ENCODE measurements around the gene ITPRID1.

ITPRID1 gene

GRCh38 chr7:31563951-31564350, 50.1 kb downstream of the ITPRID1 start:
- TF ChIP-seq CSDC2 (CRISPR knock-in tag; IDR thresholded peaks at IDR 0.05), result no peak
- no peak for TF ChIP-seq CREB5 (CRISPR knock-in tag; IDR thresholded peaks at IDR 0.05; ENCODE audit: low read depth)
- no peak for TF ChIP-seq PPARA (CRISPR knock-in tag; IDR thresholded peaks at IDR 0.05; ENCODE audit: borderline replicate concordance)
- no peak for TF ChIP-seq OSR1 (CRISPR knock-in tag; IDR thresholded peaks at IDR 0.05)
- no peak for TF ChIP-seq ZFP3 (CRISPR knock-in tag; IDR thresholded peaks at IDR 0.05)
- no peak for TF ChIP-seq BACH2 (CRISPR knock-in tag; IDR thresholded peaks at IDR 0.05; ENCODE audit: borderline replicate concordance)
- TF ChIP-seq TOX (CRISPR knock-in tag; IDR thresholded peaks at IDR 0.05; ENCODE audit: borderline replicate concordance), result no peak
- no peak for TF ChIP-seq ZC3H10 (CRISPR knock-in tag; IDR thresholded peaks at IDR 0.05)
- no peak for TF ChIP-seq RARB (CRISPR knock-in tag; IDR thresholded peaks at IDR 0.05)
- no peak for TF ChIP-seq SNAI2 (CRISPR knock-in tag; IDR thresholded peaks at IDR 0.05)
- TF ChIP-seq ESRRG (CRISPR knock-in tag; IDR thresholded peaks at IDR 0.05), result no peak
- TF ChIP-seq ARNTL (CRISPR knock-in tag; IDR thresholded peaks at IDR 0.05; ENCODE audit: borderline replicate concordance, low read depth), result no peak
- no peak for TF ChIP-seq TSHZ2 (CRISPR knock-in tag; IDR thresholded peaks at IDR 0.05)
- no peak for ATAC-seq

DNA sequence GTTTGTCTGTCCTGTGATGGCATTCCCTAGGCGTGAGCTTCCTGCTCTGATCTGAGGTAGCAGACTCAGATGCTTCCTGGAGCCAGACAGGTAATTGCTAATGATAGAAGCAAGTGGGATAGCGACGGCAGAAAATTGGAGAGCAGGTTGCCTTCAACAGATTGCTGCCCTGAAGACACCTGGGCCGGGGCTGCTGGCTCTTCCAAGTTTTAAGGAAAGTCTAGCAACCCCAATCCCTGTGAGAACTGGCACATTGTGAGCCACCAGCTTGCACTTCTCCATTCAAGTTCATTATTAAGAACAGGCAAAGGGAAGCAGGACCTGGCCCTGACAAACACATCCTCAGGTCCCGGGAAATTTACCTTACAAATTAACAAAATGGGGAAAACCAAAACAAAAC, 50.8 kb downstream of the ITPRID1 start:
- no peak for TF ChIP-seq ISL1 (CRISPR knock-in tag; IDR thresholded peaks at IDR 0.05)
- TF ChIP-seq TCF4 (CRISPR knock-in tag; IDR thresholded peaks at IDR 0.05; ENCODE audit: borderline replicate concordance), result no peak
- no peak for TF ChIP-seq PPARA (CRISPR knock-in tag; IDR thresholded peaks at IDR 0.05; ENCODE audit: borderline replicate concordance)
- TF ChIP-seq POU6F1 (CRISPR knock-in tag; IDR thresholded peaks at IDR 0.05; ENCODE audit: borderline replicate concordance, low read depth), result no peak
- TF ChIP-seq, protein P1, sequence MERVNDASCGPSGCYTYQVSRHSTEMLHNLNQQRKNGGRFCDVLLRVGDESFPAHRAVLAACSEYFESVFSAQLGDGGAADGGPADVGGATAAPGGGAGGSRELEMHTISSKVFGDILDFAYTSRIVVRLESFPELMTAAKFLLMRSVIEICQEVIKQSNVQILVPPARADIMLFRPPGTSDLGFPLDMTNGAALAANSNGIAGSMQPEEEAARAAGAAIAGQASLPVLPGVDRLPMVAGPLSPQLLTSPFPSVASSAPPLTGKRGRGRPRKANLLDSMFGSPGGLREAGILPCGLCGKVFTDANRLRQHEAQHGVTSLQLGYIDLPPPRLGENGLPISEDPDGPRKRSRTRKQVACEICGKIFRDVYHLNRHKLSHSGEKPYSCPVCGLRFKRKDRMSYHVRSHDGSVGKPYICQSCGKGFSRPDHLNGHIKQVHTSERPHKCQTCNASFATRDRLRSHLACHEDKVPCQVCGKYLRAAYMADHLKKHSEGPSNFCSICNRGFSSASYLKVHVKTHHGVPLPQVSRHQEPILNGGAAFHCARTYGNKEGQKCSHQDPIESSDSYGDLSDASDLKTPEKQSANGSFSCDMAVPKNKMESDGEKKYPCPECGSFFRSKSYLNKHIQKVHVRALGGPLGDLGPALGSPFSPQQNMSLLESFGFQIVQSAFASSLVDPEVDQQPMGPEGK (CRISPR knock-in tag; IDR thresholded peaks at IDR 0.05; ENCODE audit: borderline replicate concordance), result no peak
- TF ChIP-seq CREB5 (CRISPR knock-in tag; IDR thresholded peaks at IDR 0.05; ENCODE audit: low read depth), result no peak
- TF ChIP-seq ZNF70 (CRISPR knock-in tag; IDR thresholded peaks at IDR 0.05), result no peak
- TF ChIP-seq OSR1 (CRISPR knock-in tag; IDR thresholded peaks at IDR 0.05), result no peak
- no peak for TF ChIP-seq ZC3H10 (CRISPR knock-in tag; IDR thresholded peaks at IDR 0.05)
- TF ChIP-seq RARB (CRISPR knock-in tag; IDR thresholded peaks at IDR 0.05), result no peak
- TF ChIP-seq SNAI2 (CRISPR knock-in tag; IDR thresholded peaks at IDR 0.05), result no peak
- no peak for TF ChIP-seq TOX (CRISPR knock-in tag; IDR thresholded peaks at IDR 0.05; ENCODE audit: borderline replicate concordance)
- no peak for TF ChIP-seq CSDC2 (CRISPR knock-in tag; IDR thresholded peaks at IDR 0.05)
- no peak for TF ChIP-seq ZNF565 (CRISPR knock-in tag; conservative IDR thresholded peaks at IDR 0.05; ENCODE audit: low read depth)
- no peak for TF ChIP-seq ARNTL (CRISPR knock-in tag; IDR thresholded peaks at IDR 0.05; ENCODE audit: borderline replicate concordance, low read depth)
- ATAC-seq, result no peak

GRCh38 chr7:31569528-31569927, 55.6 kb downstream of the ITPRID1 start:
- TF ChIP-seq ZNF565 (CRISPR knock-in tag; conservative IDR thresholded peaks at IDR 0.05; ENCODE audit: low read depth) (no peak), RARB (CRISPR knock-in tag; IDR thresholded peaks at IDR 0.05) (no peak), ZFP30 (CRISPR knock-in tag; IDR thresholded peaks at IDR 0.05) (no peak), TCF4 (CRISPR knock-in tag; IDR thresholded peaks at IDR 0.05; ENCODE audit: borderline replicate concordance) (no peak), BACH2 (CRISPR knock-in tag; IDR thresholded peaks at IDR 0.05; ENCODE audit: borderline replicate concordance) (no peak), TOX (CRISPR knock-in tag; IDR thresholded peaks at IDR 0.05; ENCODE audit: borderline replicate concordance) (no peak), CSRNP3 (CRISPR knock-in tag; IDR thresholded peaks at IDR 0.05) (no peak), POU6F1 (CRISPR knock-in tag; IDR thresholded peaks at IDR 0.05; ENCODE audit: borderline replicate concordance, low read depth) (no peak), ZNF8 (CRISPR knock-in tag; IDR thresholded peaks at IDR 0.05) (no peak), ESRRG (CRISPR knock-in tag; IDR thresholded peaks at IDR 0.05) (no peak), SNAI2 (CRISPR knock-in tag; IDR thresholded peaks at IDR 0.05) (no peak)
- TF ChIP-seq, protein P1 (CRISPR knock-in tag; IDR thresholded peaks at IDR 0.05; ENCODE audit: borderline replicate concordance), result no peak
- no peak for ATAC-seq
